DMS153 treated with DMSO at 0.1 percent for 48 hours (cell line): ENCODE measurements around the gene ACTG2.
"Not testable (repeated sequence)": the region's sequence is repeated elsewhere in the genome, so short reads cannot be mapped to it uniquely, and the experiment has no call there.

ENCODE experiments used
- DNase-seq: peaks from one replicate; lab custom pipeline; 2025; ENCODE audit not compliant: unreplicated experiment; lab: John Stamatoyannopoulos, UW

Gene ACTG2

GRCh38 chr2:73892631-73893329 is at the start of gene ACTG2:
TSS of gene ACTG2 (plus strand) at chr2:73893008. CDS start at chr2:73901312, 8,304 bp downstream.
- no peak for DNase-seq

- DNase-seq: no peak
Observed at GRCh38 chr2:73844087-73844486, 48.7 kb upstream of the ACTG2 start.

- DNase-seq: no peak
Observed at GRCh38 chr2:73850009-73850408, 42.8 kb upstream of the ACTG2 start.

- no peak for DNase-seq
Observed at GRCh38 chr2:73851274-73851673, 41.5 kb upstream of the ACTG2 start.

GRCh38 chr2:73852020-73852419 is 40.8 kb upstream of the ACTG2 start:
- no peak for DNase-seq

- no peak for DNase-seq
Observed at GRCh38 chr2:73855526-73855925, 37.3 kb upstream of the ACTG2 start.

GRCh38 chr2:73856214-73856613 is 36.6 kb upstream of the ACTG2 start:
- DNase-seq: no peak

- no peak for DNase-seq
Observed at GRCh38 chr2:73859721-73860586, 32.9 kb upstream of the ACTG2 start.

- no peak for DNase-seq
Observed at GRCh38 chr2:73862987-73863386, 29.8 kb upstream of the ACTG2 start.

- no peak for DNase-seq
Observed at GRCh38 chr2:73868204-73868978, 24.4 kb upstream of the ACTG2 start.

- DNase-seq: no peak
Observed at GRCh38 chr2:73870084-73870483, 22.7 kb upstream of the ACTG2 start.

- DNase-seq: peak; percentile 25
Observed at GRCh38 chr2:73877071-73877802, 15.6 kb upstream of the ACTG2 start.

- DNase-seq: not testable (repeated sequence)
Observed at GRCh38 chr2:73877984-73878383, 14.8 kb upstream of the ACTG2 start.

- no peak for DNase-seq
Observed at GRCh38 chr2:73885406-73885805, 7.4 kb upstream of the ACTG2 start.

GRCh38 chr2:73886357-73886756 is 6.5 kb upstream of the ACTG2 start:
- no peak for DNase-seq

GRCh38 chr2:73887596-73888353 is 5.0 kb upstream of the ACTG2 start:
- DNase-seq: not testable (repeated sequence)

- DNase-seq: no peak
Observed at GRCh38 chr2:73888388-73888787, 4.4 kb upstream of the ACTG2 start.

- no peak for DNase-seq
Observed at GRCh38 chr2:73889206-73889605, 3.6 kb upstream of the ACTG2 start.

- no peak for DNase-seq
Observed at GRCh38 chr2:73890301-73891092, 2.3 kb upstream of the ACTG2 start.
